Naive thymus-derived CD4-positive, alpha-beta T cell (primary cell): ENCODE results near the gene NNMT. TPM values are rescaled to one million over a fixed set of nuclear protein-coding genes. Genes with fewer than 3 reads are reported as not detected.

Source experiments
- ATAC-seq: fragments of 150-1000 bp; cut with Tn5 transposase; 2 replicates; pipeline ENCODE4 v1.10.0; 2021; ENCODE audit warnings: mild to moderate bottlenecking, moderate library complexity
- CTCF ChIA-PET: fragments of 350-600 bp; sonication (Branson Sonifier 250); formaldehyde crosslinking; loops from one replicate; lab custom pipeline; 2021; ENCODE audit warnings: antibody characterized with exemption; lab: Charles Lee
- POLR2A ChIA-PET: fragments of 350-600 bp; sonication (Branson Sonifier 250); formaldehyde crosslinking; loops from one replicate; lab custom pipeline; 2021; ENCODE audit warnings: antibody characterized with exemption, inconsistent platforms; lab: Charles Lee
- DNase-seq, 9 donors: peaks; one replicate each; pipeline versions ENCODE4 v3.0.0 to v3.0.0-alpha.2; 2020 to 2022; ENCODE audit warnings: mixed read lengths in 1 of 9
- H3K27ac ChIP-seq: one replicate; pipeline ENCODE4 v1.7.0; 2013; ENCODE audit warnings: mild to moderate bottlenecking, low read depth, low read length, moderate library complexity
- H3K27me3 ChIP-seq, 2 donors: one replicate each; pipeline ENCODE4 v1.7.0; 2013; ENCODE audit warnings: low read length in 2 of 2, mild to moderate bottlenecking in 2 of 2, moderate library complexity in 2 of 2; ENCODE audit not compliant: control insufficient read depth in 2 of 2, insufficient read depth in 2 of 2
- H3K36me3 ChIP-seq, 3 experiments: 1 replicate in 2 of 3; 2 replicates in 1 of 3; pipeline ENCODE4 v1.7.0; 2013; ENCODE audit warnings: low read length in 3 of 3, mild to moderate bottlenecking in 3 of 3, moderate library complexity in 1 of 3; ENCODE audit not compliant: insufficient read depth in 3 of 3, control insufficient read depth in 2 of 3
- H3K4me1 ChIP-seq, 2 donors: one replicate each; pipeline ENCODE4 v1.7.0; 2013; ENCODE audit warnings: low read length in 2 of 2, mild to moderate bottlenecking in 2 of 2, moderate library complexity in 1 of 2; ENCODE audit not compliant: control insufficient read depth in 2 of 2, insufficient read depth in 2 of 2
- H3K4me3 ChIP-seq: 2 replicates; pipeline ENCODE4 v1.7.0; 2013; ENCODE audit warnings: mild to moderate bottlenecking, low read length
- H3K9me3 ChIP-seq, 3 experiments: 1 replicate in 2 of 3; 2 replicates in 1 of 3; pipeline ENCODE4 v1.7.0; 2013; ENCODE audit warnings: low read length in 3 of 3; ENCODE audit not compliant: control insufficient read depth in 2 of 3
- H3K27ac Mint-ChIP-seq, 9 donors: one replicate each; pipeline ENCODE4 v1.8.0; 2020 to 2022; ENCODE audit warnings: mixed read lengths in 9 of 9, mild to moderate bottlenecking in 8 of 9, moderate library complexity in 5 of 9, inconsistent platforms in 2 of 9
- H3K27me3 Mint-ChIP-seq, 5 donors: one replicate each; pipeline ENCODE4 v1.8.0; 2021 to 2022; ENCODE audit warnings: mixed read lengths in 5 of 5, mild to moderate bottlenecking in 1 of 5
- H3K36me3 Mint-ChIP-seq, 5 donors: one replicate each; pipeline ENCODE4 v1.8.0; 2020 to 2022; ENCODE audit warnings: mixed read lengths in 5 of 5, mild to moderate bottlenecking in 3 of 5, inconsistent platforms in 1 of 5
- H3K4me1 Mint-ChIP-seq, 7 donors: one replicate each; pipeline ENCODE4 v1.8.0; 2020 to 2022; ENCODE audit warnings: mixed read lengths in 7 of 7, mild to moderate bottlenecking in 3 of 7, inconsistent platforms in 1 of 7
- H3K4me3 Mint-ChIP-seq, 10 donors: one replicate each; pipeline ENCODE4 v1.8.0; 2020 to 2022; ENCODE audit warnings: mild to moderate bottlenecking in 10 of 10, mixed read lengths in 10 of 10, moderate library complexity in 6 of 10, inconsistent platforms in 2 of 10
- H3K9me3 Mint-ChIP-seq, 11 donors: one replicate each; pipeline ENCODE4 v1.8.0; 2020 to 2022; ENCODE audit warnings: mixed read lengths in 11 of 11, mild to moderate bottlenecking in 4 of 11, inconsistent platforms in 1 of 11, moderate library complexity in 1 of 11
- intact Hi-C, 2 donors: fragments of 100-400 bp; cut with micrococcal nuclease; formaldehyde crosslinking; loops; one replicate each; pipeline ENCODE4 v1.15.1; 2023
- polyA plus RNA-seq, 2 donors: library from polyadenylated mRNA; unstranded; fragments of 300-500 nt; fragmentation: Illumina TruSeq; gene quantifications; one replicate each; pipeline ENCODE4 v1.2.3, GENCODE V29; 2021
- total RNA-seq, 6 experiments: library from RNA in 5 of 6; stranded (reverse) in 5 of 6; gene quantifications; 1 replicate in 5 of 6; 2 replicates in 1 of 6; pipeline ENCODE4 v1.2.3 and lab custom pipeline; 2021 to 2026

The NNMT gene
- total and polyA plus RNA-seq, 7 experiments from 2014 or later: not detected

DNA sequence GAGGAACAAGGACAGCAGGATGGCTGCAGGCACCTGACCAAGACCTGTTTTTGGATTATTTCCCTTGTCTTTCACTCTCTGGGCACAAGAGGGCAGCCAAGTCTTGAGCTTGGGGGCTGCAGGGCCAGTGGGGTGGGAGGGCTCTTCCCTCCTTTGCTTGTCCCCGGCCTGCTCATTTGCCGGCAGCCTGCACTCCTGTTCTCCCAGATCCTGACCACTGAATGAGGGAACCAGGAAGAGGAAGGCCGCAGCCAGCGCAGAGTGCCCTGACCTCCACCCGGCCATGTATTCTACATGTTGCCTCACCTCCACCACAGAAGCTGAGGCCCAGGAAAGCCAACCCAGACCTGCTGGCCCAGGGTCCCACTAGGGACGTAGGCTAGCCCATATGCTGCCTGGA is 15.5 kb upstream of the NNMT start:
- no peaks in the 10 kb centered on the region for H3K36me3 ChIP-seq
- Mint-ChIP-seq H3K27ac (peak overlapping the region in 1 of 9 donors; percentile 56), H3K27me3 (peaks cover 5 to 34% (median 18%) of the 10 kb centered on the region in 5 donors), H3K4me3 (no peak overlapping the region), H3K4me1 (no peaks in the 10 kb centered on the region), H3K36me3 (no peaks in the 10 kb centered on the region), H3K9me3 (no peaks in the 10 kb centered on the region)
- H3K27me3 ChIP-seq: no peaks in the 10 kb centered on the region
- no peak overlapping the region for H3K4me3 ChIP-seq
- intact Hi-C loops: loop anchor here (1.0 to 10.0 kb wide), 4 partner anchors 36 to 294 kb away; no protein-coding TSS in a partner anchor
- ATAC-seq: no peak
- no peaks in the 10 kb centered on the region for H3K9me3 ChIP-seq
- peak in 5 of 9 donors; percentile 24 to 39 (median 26) for DNase-seq
- CTCF ChIA-PET: interaction anchor here (0.8 to 1.8 kb wide), 3 partner anchors 60 to 1936 kb away, joined by 3 read pairs; no protein-coding TSS in a partner anchor
- H3K4me1 ChIP-seq: no peaks in the 10 kb centered on the region
- no peak overlapping the region for H3K27ac ChIP-seq
- POLR2A ChIA-PET: interaction anchor here (0.7 kb wide), 1 partner anchor 39 kb away, joined by 3 read pairs; no protein-coding TSS in a partner anchor

- H3K4me3 Mint-ChIP-seq: no peak overlapping the region
- Histone ChIP-seq H3K36me3 (no peaks in the 10 kb centered on the region), H3K27me3 (no peaks in the 10 kb centered on the region), H3K4me1 (no peaks in the 10 kb centered on the region), H3K4me3 (no peak overlapping the region), H3K27ac (no peak overlapping the region), H3K9me3 (no peaks in the 10 kb centered on the region)
- H3K9me3 Mint-ChIP-seq: no peaks in the 10 kb centered on the region
- intact Hi-C loops: loop anchor here (2.0 to 10.0 kb wide), 3 partner anchors 35 to 293 kb away; no protein-coding TSS in a partner anchor
- no peaks in the 10 kb centered on the region for H3K36me3 Mint-ChIP-seq
- CTCF ChIA-PET: interaction anchor here (0.8 to 1.8 kb wide), 4 partner anchors 56 to 1935 kb away, joined by 3 read pairs; no protein-coding TSS in a partner anchor
- DNase-seq (no peak), ATAC-seq (no peak)
- H3K27me3 Mint-ChIP-seq: peaks cover 5 to 32% (median 18%) of the 10 kb centered on the region in 5 donors
- POLR2A ChIA-PET: interaction anchor here (0.6 kb wide), 1 partner anchor 543 kb away, joined by 3 read pairs; no protein-coding TSS in a partner anchor
- H3K27ac Mint-ChIP-seq: no peak overlapping the region
- H3K4me1 Mint-ChIP-seq: no peaks in the 10 kb centered on the region
These were observed 14.7 kb upstream of the NNMT start for GRCh38 chr11:114281388-114281956.

- peaks cover 5 to 24% (median 14%) of the 10 kb centered on the region in 5 donors for H3K27me3 Mint-ChIP-seq
These were observed 13.7 kb upstream of the NNMT start for GRCh38 chr11:114282488-114282887.

DNA sequence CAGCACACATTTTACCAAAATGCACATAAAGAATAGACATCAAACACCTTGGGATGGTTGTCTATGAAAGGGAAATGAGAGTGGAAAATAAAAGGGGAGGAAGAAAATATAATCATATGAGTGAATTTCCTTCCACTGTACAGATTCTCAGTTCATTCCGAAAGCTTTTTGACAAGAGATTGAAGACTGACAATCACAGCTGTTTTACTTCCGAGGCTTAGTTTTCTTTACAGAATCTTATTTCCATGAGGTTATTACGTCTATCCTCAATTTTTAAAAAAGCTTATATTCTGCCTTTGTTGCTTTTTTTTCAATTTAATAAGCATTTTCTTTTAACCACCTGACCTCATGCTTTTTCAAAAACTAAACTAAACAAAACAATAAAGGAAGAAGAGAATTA is 12.8 kb upstream of the NNMT start:
- Histone ChIP-seq H3K9me3 (no peaks in the 10 kb centered on the region), H3K36me3 (no peaks in the 10 kb centered on the region), H3K27ac (no peak overlapping the region), H3K4me1 (no peaks in the 10 kb centered on the region), H3K27me3 (no peaks in the 10 kb centered on the region), H3K4me3 (no peak overlapping the region)
- H3K27me3 Mint-ChIP-seq: peaks cover 5 to 20% (median 13%) of the 10 kb centered on the region in 5 donors
- H3K4me3 Mint-ChIP-seq: no peak overlapping the region
- no peaks in the 10 kb centered on the region for H3K9me3 Mint-ChIP-seq
- peak overlapping the region in 1 of 9 donors; percentile 4 for H3K27ac Mint-ChIP-seq
- H3K36me3 Mint-ChIP-seq: no peaks in the 10 kb centered on the region
- DNase-seq (no peak), ATAC-seq (no peak)
- ChIA-PET CTCF (interaction anchor here (0.9 kb wide), 2 partner anchors 14 to 64 kb away, joined by 3 read pairs; no protein-coding TSS in a partner anchor), POLR2A (interaction anchor here (0.9 kb wide), 1 partner anchor 9 kb away, joined by 3 read pairs; no protein-coding TSS in a partner anchor)
- intact Hi-C loops: loop anchor here in 1 of 2 donors (10.0 kb wide), 1 partner anchor 291 kb away; no protein-coding TSS in a partner anchor
- H3K4me1 Mint-ChIP-seq: no peaks in the 10 kb centered on the region

More at GRCh38 chr11:114282488-114282887, 13.7 kb upstream of the NNMT start:
- ATAC-seq: no peak
- ChIA-PET POLR2A (no interaction called here), CTCF (no interaction called here)
- H3K9me3 ChIP-seq: no peaks in the 10 kb centered on the region
- no peaks in the 10 kb centered on the region for H3K36me3 Mint-ChIP-seq
- no peaks in the 10 kb centered on the region for H3K4me1 ChIP-seq
- H3K4me1 Mint-ChIP-seq: no peaks in the 10 kb centered on the region
- no peak overlapping the region for H3K4me3 ChIP-seq
- H3K27ac Mint-ChIP-seq: no peak overlapping the region
- DNase-seq: no peak
- no peaks in the 10 kb centered on the region for H3K36me3 ChIP-seq
- H3K27ac ChIP-seq: no peak overlapping the region
- intact Hi-C loops: loop anchor here in 1 of 2 donors (10.0 kb wide), 1 partner anchor 292 kb away; no protein-coding TSS in a partner anchor
- H3K27me3 ChIP-seq: no peaks in the 10 kb centered on the region
- no peak overlapping the region for H3K4me3 Mint-ChIP-seq
- no peaks in the 10 kb centered on the region for H3K9me3 Mint-ChIP-seq

DNA sequence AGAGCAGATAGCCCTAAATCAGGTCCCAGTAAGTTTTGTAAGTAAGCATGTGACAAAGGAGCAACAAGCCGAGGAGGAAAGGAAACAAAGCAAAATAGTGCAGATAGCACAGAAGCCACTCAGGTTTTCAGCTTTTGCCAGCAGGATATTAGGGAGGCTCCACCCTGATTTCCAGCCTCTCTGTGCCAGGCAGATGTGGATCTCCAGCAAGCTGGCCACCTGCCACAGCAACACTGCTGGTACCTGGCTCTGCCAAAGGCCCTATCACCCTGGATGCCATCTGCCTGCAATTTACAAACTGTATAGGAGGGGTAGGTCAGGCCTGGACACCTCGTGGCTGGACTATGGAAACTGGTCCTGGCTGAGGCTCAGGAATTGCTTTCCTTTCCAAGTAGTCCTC is 12.2 kb upstream of the NNMT start:
- Histone ChIP-seq H3K27ac (no peak overlapping the region), H3K9me3 (no peaks in the 10 kb centered on the region), H3K36me3 (no peaks in the 10 kb centered on the region), H3K4me1 (no peaks in the 10 kb centered on the region), H3K27me3 (no peaks in the 10 kb centered on the region), H3K4me3 (no peak overlapping the region)
- POLR2A ChIA-PET: interaction anchor here (0.9 kb wide), 1 partner anchor 10 kb away, joined by 3 read pairs; no protein-coding TSS in a partner anchor
- intact Hi-C loops: loop anchor here in 1 of 2 donors (10.0 kb wide), 1 partner anchor 291 kb away; no protein-coding TSS in a partner anchor
- H3K27ac Mint-ChIP-seq: peak overlapping the region in 1 of 9 donors; percentile 4
- no peaks in the 10 kb centered on the region for H3K9me3 Mint-ChIP-seq
- DNase-seq (no peak), ATAC-seq (no peak)
- CTCF ChIA-PET: interaction anchor here (0.6 to 0.9 kb wide), 3 partner anchors 14 to 97 kb away, joined by 3 read pairs; no protein-coding TSS in a partner anchor
- H3K4me3 Mint-ChIP-seq: no peak overlapping the region
- H3K36me3 Mint-ChIP-seq: no peaks in the 10 kb centered on the region
- H3K27me3 Mint-ChIP-seq: peaks cover 5 to 20% (median 10%) of the 10 kb centered on the region in 5 donors
- no peaks in the 10 kb centered on the region for H3K4me1 Mint-ChIP-seq

DNA sequence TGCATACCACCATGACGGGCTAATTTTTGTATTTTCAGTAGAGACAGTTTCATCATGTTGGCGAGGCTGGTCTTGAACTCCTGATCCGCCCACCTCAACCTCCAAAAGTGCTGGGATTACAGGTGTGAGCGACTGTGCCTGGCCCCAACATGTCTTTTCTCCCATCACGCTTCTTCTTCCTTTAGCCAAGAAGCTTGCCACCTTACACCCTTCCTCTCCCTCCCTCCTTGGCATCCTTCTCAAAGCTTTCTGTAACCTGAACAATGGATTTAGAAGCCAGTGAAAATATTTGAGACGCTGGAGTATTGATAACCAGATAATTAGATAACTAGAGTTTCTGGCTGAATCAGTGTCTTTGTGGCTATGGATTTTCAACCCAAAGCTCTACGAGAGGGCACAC is 11.3 kb upstream of the NNMT start:
- ATAC-seq: no peak
- Mint-ChIP-seq H3K27ac (no peak overlapping the region), H3K27me3 (peaks cover 0 to 16% (median under 1%) of the 10 kb centered on the region in 5 donors), H3K9me3 (no peaks in the 10 kb centered on the region), H3K4me3 (no peak overlapping the region), H3K36me3 (no peaks in the 10 kb centered on the region), H3K4me1 (no peaks in the 10 kb centered on the region)
- no peak for DNase-seq
- H3K9me3 ChIP-seq: no peaks in the 10 kb centered on the region
- H3K4me1 ChIP-seq: no peaks in the 10 kb centered on the region
- H3K27ac ChIP-seq: no peak overlapping the region
- POLR2A ChIA-PET: no interaction called here
- no peak overlapping the region for H3K4me3 ChIP-seq
- intact Hi-C loops: loop anchor here in 1 of 2 donors (10.0 kb wide), 1 partner anchor 290 kb away; no protein-coding TSS in a partner anchor
- H3K36me3 ChIP-seq: no peaks in the 10 kb centered on the region
- CTCF ChIA-PET: no interaction called here
- no peaks in the 10 kb centered on the region for H3K27me3 ChIP-seq
